ENCODE data around the gene KRT73. TPM values are rescaled to one million over a fixed set of nuclear protein-coding genes. Genes with fewer than 3 reads are reported as not detected.

The KRT73 gene
- total RNA-seq, 2 donors from 2014 or later = not detected

- Mint-ChIP-seq H3K9me3 (no peaks in the 10 kb centered on the region), H3K4me1 (peaks cover 7% of the 10 kb centered on the region), H3K36me3 (ENCODE audit: low read depth) (no peaks in the 10 kb centered on the region), H3K27ac (no peak overlapping the region), H3K4me3 (no peak overlapping the region), H3K27me3 (ENCODE audit: insufficient read depth) (peaks cover 28% of the 10 kb centered on the region)
- Histone ChIP-seq H3K4me1 (ENCODE audit: control insufficient read depth, insufficient read depth, low read length) (no peaks in the 10 kb centered on the region), H3K4me3 (ENCODE audit: low read length) (no peak overlapping the region), H3K27me3 (ENCODE audit: control insufficient read depth, insufficient read depth, low read length, poor library complexity, severe bottlenecking) (peaks cover 14% of the 10 kb centered on the region), H3K9me3 (ENCODE audit: control insufficient read depth, low read length) (no peaks in the 10 kb centered on the region), H3K27ac (ENCODE audit: low read depth, low read length) (no peak overlapping the region), H3K9ac (ENCODE audit: extremely low read depth, low read length, poor library complexity, severe bottlenecking) (no peak overlapping the region), H3K36me3 (ENCODE audit: control insufficient read depth, insufficient read depth, low read length) (no peaks in the 10 kb centered on the region)
- DNase-seq = no peak
- TF ChIP-seq, protein P1, sequence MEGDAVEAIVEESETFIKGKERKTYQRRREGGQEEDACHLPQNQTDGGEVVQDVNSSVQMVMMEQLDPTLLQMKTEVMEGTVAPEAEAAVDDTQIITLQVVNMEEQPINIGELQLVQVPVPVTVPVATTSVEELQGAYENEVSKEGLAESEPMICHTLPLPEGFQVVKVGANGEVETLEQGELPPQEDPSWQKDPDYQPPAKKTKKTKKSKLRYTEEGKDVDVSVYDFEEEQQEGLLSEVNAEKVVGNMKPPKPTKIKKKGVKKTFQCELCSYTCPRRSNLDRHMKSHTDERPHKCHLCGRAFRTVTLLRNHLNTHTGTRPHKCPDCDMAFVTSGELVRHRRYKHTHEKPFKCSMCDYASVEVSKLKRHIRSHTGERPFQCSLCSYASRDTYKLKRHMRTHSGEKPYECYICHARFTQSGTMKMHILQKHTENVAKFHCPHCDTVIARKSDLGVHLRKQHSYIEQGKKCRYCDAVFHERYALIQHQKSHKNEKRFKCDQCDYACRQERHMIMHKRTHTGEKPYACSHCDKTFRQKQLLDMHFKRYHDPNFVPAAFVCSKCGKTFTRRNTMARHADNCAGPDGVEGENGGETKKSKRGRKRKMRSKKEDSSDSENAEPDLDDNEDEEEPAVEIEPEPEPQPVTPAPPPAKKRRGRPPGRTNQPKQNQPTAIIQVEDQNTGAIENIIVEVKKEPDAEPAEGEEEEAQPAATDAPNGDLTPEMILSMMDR (conservative IDR thresholded peaks at IDR 0.05) = no peak
- 93 to 94% methylated on average over 12 of the region's 12 CpGs for WGBS, 2 experiments (ENCODE audit: insufficient coverage in 1 of 2, insufficient read length in 1 of 2)
Measured at GRCh38 chr12:52568111-52568510, 50.2 kb downstream of the KRT73 start.

DNA sequence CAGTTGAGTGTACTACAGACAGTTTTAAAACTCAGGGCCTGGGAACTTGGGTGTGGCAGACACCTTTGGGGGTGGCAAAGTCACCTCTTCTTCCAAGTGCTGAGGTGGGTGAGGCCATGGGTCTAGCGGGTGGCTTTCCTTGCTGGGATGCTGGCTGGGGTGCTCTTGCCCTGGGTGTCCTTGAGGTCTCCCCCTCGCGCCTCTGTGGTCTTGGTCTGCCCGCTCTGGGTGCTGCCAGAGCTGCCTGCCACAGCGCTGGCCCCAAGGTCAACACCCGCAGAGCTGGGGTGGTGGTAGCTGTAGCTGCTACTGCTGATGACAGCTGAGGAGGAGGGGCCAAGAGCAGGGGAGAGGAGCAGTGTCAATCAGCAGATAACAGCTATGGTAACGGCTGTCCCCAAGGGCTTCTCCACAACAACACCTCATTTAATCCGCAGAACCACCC is 51.5 kb downstream of the KRT73 start:
- no peaks in the 10 kb centered on the region for H3K9me3 Mint-ChIP-seq
- Histone ChIP-seq H3K9me3 (ENCODE audit: control insufficient read depth, low read length) (no peaks in the 10 kb centered on the region), H3K36me3 (ENCODE audit: control insufficient read depth, insufficient read depth, low read length) (no peaks in the 10 kb centered on the region), H3K9ac (ENCODE audit: extremely low read depth, low read length, poor library complexity, severe bottlenecking) (no peak overlapping the region), H3K4me1 (ENCODE audit: control insufficient read depth, insufficient read depth, low read length) (no peaks in the 10 kb centered on the region), H3K27ac (ENCODE audit: low read depth, low read length) (no peak overlapping the region), H3K27me3 (ENCODE audit: control insufficient read depth, insufficient read depth, low read length, poor library complexity, severe bottlenecking) (peaks cover 14% of the 10 kb centered on the region), H3K4me3 (ENCODE audit: low read length) (no peak overlapping the region)
- peaks cover 24% of the 10 kb centered on the region for H3K27me3 Mint-ChIP-seq (ENCODE audit: insufficient read depth)
- H3K36me3 Mint-ChIP-seq (ENCODE audit: low read depth) = no peaks in the 10 kb centered on the region
- peak; percentile 76 for DNase-seq
- peak overlapping the region; percentile 59 for H3K27ac Mint-ChIP-seq
- H3K4me1 Mint-ChIP-seq = peaks cover 7% of the 10 kb centered on the region
- 74 to 88% methylated on average over 4 to 8 of the region's 8 CpGs for WGBS, 2 experiments (ENCODE audit: insufficient coverage in 1 of 2, insufficient read length in 1 of 2)
- H3K4me3 Mint-ChIP-seq = no peak overlapping the region
- TF ChIP-seq, protein P1 (conservative IDR thresholded peaks at IDR 0.05) = no peak

DNA sequence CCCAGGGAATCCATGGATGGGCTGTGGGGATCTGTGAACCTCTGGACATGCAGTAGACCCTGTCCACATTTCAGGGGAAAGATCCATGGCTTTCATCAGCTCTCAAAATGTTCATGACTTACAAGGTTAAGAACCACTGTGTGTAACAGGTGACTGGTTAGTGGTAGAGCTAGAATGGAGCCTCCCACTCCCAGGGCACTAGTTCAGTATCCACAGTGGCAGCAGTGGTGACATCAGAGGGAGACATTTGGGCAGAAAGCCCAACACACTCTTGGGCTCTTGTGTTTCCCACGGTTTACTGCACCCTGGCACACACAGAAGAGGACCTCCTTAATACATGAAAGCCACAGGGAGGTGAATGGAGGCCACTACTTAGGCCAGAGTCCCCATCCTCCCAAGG is 53.8 kb downstream of the KRT73 start:
- Histone ChIP-seq H3K36me3 (ENCODE audit: control insufficient read depth, insufficient read depth, low read length) (no peaks in the 10 kb centered on the region), H3K9ac (ENCODE audit: extremely low read depth, low read length, poor library complexity, severe bottlenecking) (no peak overlapping the region), H3K9me3 (ENCODE audit: control insufficient read depth, low read length) (no peaks in the 10 kb centered on the region), H3K27me3 (ENCODE audit: control insufficient read depth, insufficient read depth, low read length, poor library complexity, severe bottlenecking) (peaks cover 20% of the 10 kb centered on the region), H3K4me1 (ENCODE audit: control insufficient read depth, insufficient read depth, low read length) (no peaks in the 10 kb centered on the region), H3K4me3 (ENCODE audit: low read length) (no peak overlapping the region), H3K27ac (ENCODE audit: low read depth, low read length) (no peak overlapping the region)
- Mint-ChIP-seq H3K9me3 (no peaks in the 10 kb centered on the region), H3K4me3 (no peak overlapping the region), H3K36me3 (ENCODE audit: low read depth) (no peaks in the 10 kb centered on the region), H3K4me1 (peaks cover 7% of the 10 kb centered on the region), H3K27me3 (ENCODE audit: insufficient read depth) (peaks cover 22% of the 10 kb centered on the region), H3K27ac (no peak overlapping the region)
- 77 to 100% methylated on average over 1 of the region's 1 CpG for WGBS, 2 experiments (ENCODE audit: insufficient coverage in 1 of 2, insufficient read length in 1 of 2)
- TF ChIP-seq, protein P1 (conservative IDR thresholded peaks at IDR 0.05) = no peak
- no peak for DNase-seq

Data from endodermal cell (in vitro differentiated cells).